ENCODE results near the gene UGT1A8. TPM values are rescaled to one million over a fixed set of nuclear protein-coding genes. Genes with fewer than 3 reads are reported as not detected.

UGT1A8 gene
- total and polyA plus RNA-seq, 2 of the 4 experiments (the other 2 are of a cell fraction) = not detected

DNA sequence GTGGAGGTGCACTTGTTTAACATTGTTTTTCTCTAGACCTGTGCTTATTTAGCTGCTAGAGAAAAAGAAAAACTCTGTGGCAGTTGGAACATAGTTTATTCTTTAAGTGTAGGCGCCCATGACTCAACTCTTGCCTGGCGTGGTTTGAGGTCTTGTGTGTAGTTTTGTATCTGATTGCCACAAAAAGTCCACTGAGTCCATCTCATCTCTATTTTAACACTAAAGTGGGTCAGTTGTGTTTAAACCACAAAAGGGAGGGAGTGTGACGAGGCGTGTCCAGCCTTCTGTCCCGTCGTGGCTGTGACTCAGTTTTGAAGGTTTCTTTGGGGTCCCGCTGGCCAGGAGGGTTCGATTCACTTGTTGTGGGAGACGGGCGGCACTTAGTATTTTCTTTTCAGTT lies 39.0 kb downstream of the UGT1A8 start:
- dilution Hi-C loops (cut with HindIII; ENCODE audit: low sequenced_read_pairs, unreplicated experiment) (no loop called here), intact Hi-C loops (cut with micrococcal nuclease) (no loop called here), in situ Hi-C loops (cut with MboI; ENCODE audit: low sequenced_read_pairs) (no loop called here)
- no peak overlapping the region for H3K14ac ChIP-seq (replicated peaks; ENCODE audit: low read depth, low read length)
- no peak overlapping the region for H2AK9ac ChIP-seq (replicated peaks; ENCODE audit: low read depth, low read length, poor library complexity)
- H3K18ac ChIP-seq (ENCODE audit: low read depth, low read length) = no peak overlapping the region
- H4K20me1 ChIP-seq (ENCODE audit: insufficient read depth, low read length) = no peaks in the 10 kb centered on the region
- no peak overlapping the region for H2BK5ac ChIP-seq (ENCODE audit: low read depth, low read length, poor library complexity, severe bottlenecking)
- H4K91ac ChIP-seq (ENCODE audit: insufficient read depth, low read depth, low read length) = no peak overlapping the region
- no peak overlapping the region for H2AFZ ChIP-seq (replicated peaks; ENCODE audit: low read length, poor library complexity)
- no peak overlapping the region for H3K56ac ChIP-seq (ENCODE audit: extremely low read depth, insufficient read depth, low read length)
- no peaks in the 10 kb centered on the region for H3K4me1 ChIP-seq (ENCODE audit: control insufficient read depth, insufficient read depth, low read length)
- TF ChIP-seq RFX5 (IDR thresholded peaks at IDR 0.05; ENCODE audit: low read depth, low read length) = no peak
- TF ChIP-seq MAZ (IDR thresholded peaks at IDR 0.05; ENCODE audit: borderline replicate concordance, low read depth, low read length) = no peak
- TF ChIP-seq FOS (IDR thresholded peaks at IDR 0.05; ENCODE audit: low read depth, low read length) = no peak
- TF ChIP-seq RAD21 (IDR thresholded peaks at IDR 0.05; ENCODE audit: low read length) = no peak
- TF ChIP-seq, protein P1, sequence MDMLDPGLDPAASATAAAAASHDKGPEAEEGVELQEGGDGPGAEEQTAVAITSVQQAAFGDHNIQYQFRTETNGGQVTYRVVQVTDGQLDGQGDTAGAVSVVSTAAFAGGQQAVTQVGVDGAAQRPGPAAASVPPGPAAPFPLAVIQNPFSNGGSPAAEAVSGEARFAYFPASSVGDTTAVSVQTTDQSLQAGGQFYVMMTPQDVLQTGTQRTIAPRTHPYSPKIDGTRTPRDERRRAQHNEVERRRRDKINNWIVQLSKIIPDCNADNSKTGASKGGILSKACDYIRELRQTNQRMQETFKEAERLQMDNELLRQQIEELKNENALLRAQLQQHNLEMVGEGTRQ (IDR thresholded peaks at IDR 0.05; ENCODE audit: low read depth, low read length) = no peak
- TF ChIP-seq MAFK (IDR thresholded peaks at IDR 0.05; ENCODE audit: low read depth, low read length) = no peak
- TF ChIP-seq NFE2L2 (IDR thresholded peaks at IDR 0.05; ENCODE audit: low read depth, low read length) = no peak
- no peak for TF ChIP-seq ELK1 (IDR thresholded peaks at IDR 0.05; ENCODE audit: borderline replicate concordance, low read depth, low read length)
- no peak for TF ChIP-seq BHLHE40 (IDR thresholded peaks at IDR 0.05; ENCODE audit: low read depth, low read length)
- TF ChIP-seq CHD1 (IDR thresholded peaks at IDR 0.05; ENCODE audit: low read depth, low read length) = no peak
- no peak for TF ChIP-seq RCOR1 (IDR thresholded peaks at IDR 0.05; ENCODE audit: insufficient replicate concordance, low read length)
- H2AK5ac ChIP-seq (ENCODE audit: low read depth, low read length) = no peak overlapping the region
- WGBS, 2 experiments (ENCODE audit: extremely low coverage in 2 of 2, insufficient read length in 1 of 2) = no CpG with 5 or more reads among the region's 10 CpGs
- H3K27me3 ChIP-seq (ENCODE audit: control insufficient read depth, insufficient read depth, low read length) = peaks cover 3% of the 10 kb centered on the region; the same call in 1 of the 2 replicates
- no peaks in the 10 kb centered on the region for H3K36me3 ChIP-seq (ENCODE audit: control insufficient read depth, insufficient read depth, low read length)
- no peaks in the 10 kb centered on the region for H3K9me1 ChIP-seq (ENCODE audit: insufficient read depth, low read length)
- no peak overlapping the region for H2BK15ac ChIP-seq (ENCODE audit: low read depth, low read length)
- no peaks in the 10 kb centered on the region for H3K9me3 ChIP-seq (ENCODE audit: control insufficient read depth, insufficient read depth, low read length)
- H3K4ac ChIP-seq (ENCODE audit: low read depth, low read length) = no peak overlapping the region
- no peak overlapping the region for H2BK20ac ChIP-seq (ENCODE audit: low read depth, low read length)
- BruUV-seq (replicated peaks) = no TSS peak
- DNase-seq (no peak), ATAC-seq (ENCODE audit: low read depth) (no peak)
- no peak overlapping the region for H3K23ac ChIP-seq (ENCODE audit: low read depth, low read length)
- no peak overlapping the region for H4K8ac ChIP-seq (ENCODE audit: low read depth in 2 of 2, low read length in 2 of 2)
- no peak overlapping the region for H3K9ac ChIP-seq (ENCODE audit: low read depth, low read length)
- H3K4me3 ChIP-seq (ENCODE audit: insufficient read depth, low read depth, low read length) = no peak overlapping the region
- no peak overlapping the region for H3K4me2 ChIP-seq (ENCODE audit: low read depth, low read length)
- H4K5ac ChIP-seq (ENCODE audit: low read depth, low read length) = no peak overlapping the region
- no peak overlapping the region for H2BK120ac ChIP-seq (ENCODE audit: low read depth, low read length)
- CTCF ChIA-PET = no interaction called here
- no peaks in the 10 kb centered on the region for H3K79me1 ChIP-seq (ENCODE audit: low read depth in 1 of 2, low read length in 2 of 2)
- no peak overlapping the region for H3K27ac ChIP-seq (ENCODE audit: insufficient read depth, low read length)
- POLR2A ChIA-PET (ENCODE audit: unreplicated experiment) = no interaction called here

Measured in IMR-90 (cell line).